B cell (primary cell): ENCODE results near the gene KLHL2. TPM values are rescaled to one million over a fixed set of nuclear protein-coding genes. Genes with fewer than 3 reads are reported as not detected.
"Not testable (repeated sequence)": the region's sequence is repeated elsewhere in the genome, so short reads cannot be mapped to it uniquely, and the experiment has no call there.

Experiments
- ATAC-seq: fragments of 200-7000 bp; cut with Tn5 transposase; one replicate; pipeline ENCODE4 v1.10.0; 2021; ENCODE audit warnings: low read depth, mild to moderate bottlenecking, moderate number of reproducible peaks, moderate library complexity
- CTCF ChIA-PET: fragments of 350-600 bp; sonication (Branson Sonifier 250); formaldehyde crosslinking; loops from one replicate; lab custom pipeline; 2021; ENCODE audit warnings: antibody characterized with exemption, inconsistent platforms; lab: Charles Lee
- POLR2A ChIA-PET: fragments of 350-600 bp; sonication (Branson Sonifier 250); formaldehyde crosslinking; loops from one replicate; lab custom pipeline; 2021; ENCODE audit warnings: antibody characterized with exemption; lab: Charles Lee
- DNase-seq: peaks from one replicate; pipeline ENCODE4 v3.0.0; 2013
- H2AFZ ChIP-seq: 2 replicates; pipeline ENCODE4 v1.6.1; 2012; ENCODE audit warnings: mild to moderate bottlenecking, low read depth, low read length; ENCODE audit not compliant: insufficient read depth, poor library complexity, severe bottlenecking
- H3K27ac ChIP-seq, 2 donors: 1 replicate in 1 of 2; 2 replicates in 1 of 2; pipeline ENCODE4 v1.5.1; 2012 to 2013; ENCODE audit warnings: low read length in 2 of 2, mild to moderate bottlenecking in 2 of 2, moderate library complexity in 1 of 2
- H3K27me3 ChIP-seq, 4 experiments: fragments of 200-600 bp in 1 of 4; sonication (generic) in 1 of 4; replicated peaks in 1 of 4; 1 replicate in 2 of 4; 2 replicates in 2 of 4; pipeline versions ENCODE4 v1.6.1 to v1.7.0; 2013 to 2016; ENCODE audit warnings: low read length in 3 of 4, mild to moderate bottlenecking in 2 of 4, mixed read lengths in 1 of 4, moderate library complexity in 1 of 4; ENCODE audit not compliant: insufficient read depth in 4 of 4, control insufficient read depth in 3 of 4; ENCODE audit errors: control extremely low read depth in 1 of 4
- H3K36me3 ChIP-seq, 2 experiments: replicated peaks in 1 of 2; 1 replicate in 1 of 2; 2 replicates in 1 of 2; pipeline versions ENCODE4 v1.6.1 to v1.7.1; 2013; ENCODE audit warnings: low read length in 1 of 2; ENCODE audit not compliant: insufficient read depth in 2 of 2, control insufficient read depth in 1 of 2; ENCODE audit errors: control extremely low read depth in 1 of 2, extremely low read depth in 1 of 2
- H3K4me1 ChIP-seq, 2 donors: fragments of 200-600 bp in 1 of 2; sonication (generic) in 1 of 2; 1 replicate in 1 of 2; 2 replicates in 1 of 2; pipeline versions ENCODE4 v1.5.1 to v1.6.1; 2013 to 2017; ENCODE audit warnings: low read length in 2 of 2; ENCODE audit not compliant: control insufficient read depth in 2 of 2, insufficient read depth in 2 of 2
- H3K4me2 ChIP-seq: replicated peaks from 2 replicates; pipeline ENCODE3; 2012; ENCODE audit warnings: mild to moderate bottlenecking, low read depth, low read length; ENCODE audit not compliant: poor library complexity, severe bottlenecking
- H3K4me3 ChIP-seq, 5 experiments: fragments of 200-600 bp in 1 of 5; sonication (generic) in 1 of 5; 1 replicate in 3 of 5; 2 replicates in 2 of 5; pipeline versions ENCODE4 v1.5.1 to v1.7.0; 2011 to 2016; ENCODE audit warnings: low read length in 4 of 5, mild to moderate bottlenecking in 4 of 5, low read depth in 2 of 5, control low read depth in 1 of 5, moderate library complexity in 1 of 5; ENCODE audit not compliant: insufficient read depth in 1 of 5; ENCODE audit errors: control extremely low read depth in 1 of 5, extremely low read depth in 1 of 5
- H3K79me2 ChIP-seq: fragments of 200-600 bp; sonication (generic); one replicate; pipeline ENCODE4 v1.6.0; 2016; ENCODE audit warnings: low read length; ENCODE audit not compliant: control insufficient read depth, insufficient read depth
- H3K9ac ChIP-seq: fragments of 200-600 bp; sonication (generic); 2 replicates; pipeline ENCODE4 v1.6.1; 2017; ENCODE audit warnings: mild to moderate bottlenecking, low read length, moderate library complexity
- H3K9me3 ChIP-seq, 3 donors: one replicate each; pipeline versions ENCODE4 v1.6.1 to v1.7.1; 2013; ENCODE audit warnings: low read length in 2 of 3; ENCODE audit not compliant: control insufficient read depth in 2 of 3, insufficient read depth in 1 of 3; ENCODE audit errors: control extremely low read depth in 1 of 3
- H4K20me1 ChIP-seq: 2 replicates; pipeline ENCODE4 v1.6.0; 2012; ENCODE audit warnings: mild to moderate bottlenecking, low read length; ENCODE audit not compliant: insufficient read depth, control insufficient read depth, poor library complexity, severe bottlenecking
- H3K27ac Mint-ChIP-seq: one replicate; pipeline ENCODE4 v1.8.0; 2021; ENCODE audit warnings: mixed read lengths
- H3K27me3 Mint-ChIP-seq: one replicate; pipeline ENCODE4 v1.8.0; 2021; ENCODE audit warnings: mixed read lengths
- H3K4me1 Mint-ChIP-seq: one replicate; pipeline ENCODE4 v1.8.0; 2021; ENCODE audit warnings: mixed read lengths
- H3K4me3 Mint-ChIP-seq: one replicate; pipeline ENCODE4 v1.8.0; 2021; ENCODE audit warnings: mixed read lengths
- H3K9me3 Mint-ChIP-seq: one replicate; pipeline ENCODE4 v1.8.0; 2022; ENCODE audit warnings: mixed read lengths; ENCODE audit not compliant: insufficient read depth
- EZH2 ChIP-seq: IDR thresholded peaks from 2 replicates; pipeline ENCODE4 v1.6.1; 2012; ENCODE audit warnings: borderline replicate concordance, low read depth, mild to moderate bottlenecking, moderate library complexity, low read length; ENCODE audit not compliant: insufficient read depth, poor library complexity, severe bottlenecking
- WGBS: methylation state at CpG from one replicate; pipeline ENCODE4 v1.1.5; 2013; ENCODE audit warnings: missing lambda C conversion rate; ENCODE audit not compliant: insufficient coverage; 5-methylcytosine and 5-hydroxymethylcytosine counted together
- intact Hi-C: fragments of 100-400 bp; cut with micrococcal nuclease; formaldehyde crosslinking; loops from one replicate; pipeline ENCODE4 v1.10.0; 2022
- polyA plus RNA-seq: library from polyadenylated mRNA; depleted of rRNA; stranded (reverse); fragments of >200 nt; gene quantifications from 2 replicates; pipeline ENCODE4 v1.2.3, GENCODE V29; 2012
- total RNA-seq, 2 donors: library from RNA; stranded (reverse); fragments of 120-200 nt in 1 of 2; gene quantifications; 1 replicate in 1 of 2; 2 replicates in 1 of 2; pipeline versions ENCODE4 v1.2.3 to v1.2.4, GENCODE V29; 2013 to 2022
- TF ChIP-seq, protein P1 (sequence below): fragments of 200-600 bp; IDR thresholded peaks from one replicate; pipeline ENCODE4 v1.8.0; 2022; ENCODE audit warnings: antibody characterized with exemption, mild to moderate bottlenecking

The KLHL2 gene
- total and polyA plus RNA-seq, 2 donors (not counting 1 experiment from before 2014, with no cell fraction given), result 7.8 to 77.5 TPM

DNA sequence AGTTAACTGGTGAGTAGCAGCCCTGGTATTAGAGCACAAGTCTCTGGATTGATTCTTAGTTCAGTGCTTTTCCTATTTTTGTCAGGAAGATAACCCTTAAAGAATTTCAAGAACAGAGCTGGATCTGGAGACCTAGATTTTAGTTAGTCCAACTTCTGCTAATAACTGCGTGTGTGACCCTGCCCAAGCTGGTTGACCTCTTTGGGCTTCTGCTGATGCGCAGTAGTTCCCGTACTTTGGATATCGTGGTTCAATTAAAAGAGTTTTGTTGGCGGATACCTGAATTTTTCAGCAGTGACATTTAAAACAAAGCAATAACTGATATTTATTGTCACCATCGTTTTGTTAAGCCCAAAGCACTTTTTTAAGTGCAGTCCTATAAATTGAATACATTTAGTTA lies 129.4 kb downstream of the KLHL2 start:
- Histone ChIP-seq H4K20me1 (peaks cover 11% of the 10 kb centered on the region), H3K4me2 (no peak overlapping the region)
- ATAC-seq, result no peak

DNA sequence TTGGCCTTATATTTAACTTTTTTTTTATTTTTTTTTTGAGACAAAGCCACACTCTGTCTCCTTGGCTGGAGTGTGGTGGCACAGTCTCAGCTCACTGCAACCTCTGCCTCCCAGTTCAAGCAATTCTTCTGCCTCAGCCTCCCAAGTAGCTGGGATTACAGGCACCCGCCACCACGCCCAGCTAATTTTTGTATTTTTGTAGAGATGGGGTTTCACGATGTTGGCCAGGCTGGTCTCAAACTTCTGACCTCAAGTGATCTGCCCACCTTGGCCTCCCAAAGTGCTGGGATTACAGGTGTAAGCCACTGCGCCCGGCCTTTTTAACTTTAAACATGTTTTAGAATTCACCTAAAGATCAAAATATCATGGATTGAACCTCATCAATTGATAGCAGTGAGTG lies 135.0 kb downstream of the KLHL2 start:
- H3K9me3 Mint-ChIP-seq, H3K4me2 ChIP-seq, ATAC-seq, H3K9ac ChIP-seq, H3K4me3 Mint-ChIP-seq, H4K20me1 ChIP-seq, H3K9me3 ChIP-seq, DNase-seq, H3K4me1 ChIP-seq, H3K79me2 ChIP-seq, H2AFZ ChIP-seq, H3K4me1 Mint-ChIP-seq, H3K27ac ChIP-seq, H3K4me3 ChIP-seq, H3K27ac Mint-ChIP-seq, H3K27me3 Mint-ChIP-seq, H3K27me3 ChIP-seq: not testable (repeated sequence)
- intact Hi-C loops, result loop anchor here (5.0 kb wide), 2 partner anchors 40 to 230 kb away; partner anchors contain the start of gene TMEM192
- peaks cover 14 to 33% of the 10 kb centered on the region in 2 experiments for H3K36me3 ChIP-seq
- WGBS, result no CpG with 5 or more reads among the region's 5 CpGs
- CTCF ChIA-PET, result interaction anchor here (1.2 to 6.2 kb wide), 4 partner anchors 13 to 215 kb away, joined by 3 to 96 read pairs (median 6); no protein-coding TSS in a partner anchor
- POLR2A ChIA-PET, result interaction anchor here (0.7 kb wide), 1 partner anchor 13 kb away, joined by 6 read pairs; no protein-coding TSS in a partner anchor

More for the DNA sequence above, 129.4 kb downstream of the KLHL2 start:
- no peak overlapping the region for H2AFZ ChIP-seq
- peaks cover 23% of the 10 kb centered on the region for H3K79me2 ChIP-seq
- intact Hi-C loops, result no loop called here
- H3K27ac ChIP-seq, result no peak overlapping the region
- H3K27me3 Mint-ChIP-seq, result no peaks in the 10 kb centered on the region
- H3K9me3 Mint-ChIP-seq, result no peaks in the 10 kb centered on the region
- no peak overlapping the region for H3K27ac Mint-ChIP-seq
- no peaks in the 10 kb centered on the region for H3K9me3 ChIP-seq
- peaks cover 0 to 9% of the 10 kb centered on the region in 2 donors for H3K4me1 ChIP-seq
- POLR2A ChIA-PET, result no interaction called here
- no peak overlapping the region for H3K4me3 ChIP-seq
- H3K4me1 Mint-ChIP-seq, result peaks cover 13% of the 10 kb centered on the region
- no peaks in the 10 kb centered on the region for H3K27me3 ChIP-seq
- H3K9ac ChIP-seq, result no peak overlapping the region
- TF ChIP-seq, protein P1, sequence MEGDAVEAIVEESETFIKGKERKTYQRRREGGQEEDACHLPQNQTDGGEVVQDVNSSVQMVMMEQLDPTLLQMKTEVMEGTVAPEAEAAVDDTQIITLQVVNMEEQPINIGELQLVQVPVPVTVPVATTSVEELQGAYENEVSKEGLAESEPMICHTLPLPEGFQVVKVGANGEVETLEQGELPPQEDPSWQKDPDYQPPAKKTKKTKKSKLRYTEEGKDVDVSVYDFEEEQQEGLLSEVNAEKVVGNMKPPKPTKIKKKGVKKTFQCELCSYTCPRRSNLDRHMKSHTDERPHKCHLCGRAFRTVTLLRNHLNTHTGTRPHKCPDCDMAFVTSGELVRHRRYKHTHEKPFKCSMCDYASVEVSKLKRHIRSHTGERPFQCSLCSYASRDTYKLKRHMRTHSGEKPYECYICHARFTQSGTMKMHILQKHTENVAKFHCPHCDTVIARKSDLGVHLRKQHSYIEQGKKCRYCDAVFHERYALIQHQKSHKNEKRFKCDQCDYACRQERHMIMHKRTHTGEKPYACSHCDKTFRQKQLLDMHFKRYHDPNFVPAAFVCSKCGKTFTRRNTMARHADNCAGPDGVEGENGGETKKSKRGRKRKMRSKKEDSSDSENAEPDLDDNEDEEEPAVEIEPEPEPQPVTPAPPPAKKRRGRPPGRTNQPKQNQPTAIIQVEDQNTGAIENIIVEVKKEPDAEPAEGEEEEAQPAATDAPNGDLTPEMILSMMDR, result no peak
- TF ChIP-seq EZH2, result no peak
- 97% methylated on average over 2 of the region's 6 CpGs for WGBS
- CTCF ChIA-PET, result interaction anchor here (1.1 kb wide), 1 partner anchor 224 kb away, joined by 3 read pairs; the partner anchor contains the start of gene TMEM192
- H3K36me3 ChIP-seq, result peaks cover 14 to 42% of the 10 kb centered on the region in 2 experiments
- H3K4me3 Mint-ChIP-seq, result no peak overlapping the region
- DNase-seq, result no peak
